ENCODE measurements around the gene GLS. TPM values are rescaled to one million over a fixed set of nuclear protein-coding genes. Genes with fewer than 3 reads are reported as not detected.

GLS gene
- total and polyA plus RNA-seq, 2 of the 13 experiments (the other 11 are each of a cell fraction or from before 2014, with no cell fraction given): 78.6 to 183 TPM

- Histone ChIP-seq H3K36me3 (replicated peaks in 1 of 2; ENCODE audit: control insufficient read depth in 1 of 2, insufficient read depth in 2 of 2, low read length in 2 of 2) (no peaks in the 10 kb centered on the region), H3K9me3 (ENCODE audit: low read length) (no peaks in the 10 kb centered on the region), H4K20me1 (ENCODE audit: insufficient read depth, low read length) (no peaks in the 10 kb centered on the region), H2AFZ (ENCODE audit: low read length) (no peak overlapping the region), H3K4me1 (ENCODE audit: insufficient read depth, low read length) (peaks cover 32% of the 10 kb centered on the region), H3K4me3 (replicated peaks in 1 of 3; ENCODE audit: insufficient read depth in 1 of 3, low read depth in 2 of 3, low read length in 3 of 3) (no peak overlapping the region), H3K27ac (ENCODE audit: extremely low read length, insufficient read depth, low read length) (no peak overlapping the region), H3K9ac (ENCODE audit: insufficient read depth, low read depth, low read length) (no peak overlapping the region), H3K27me3 (ENCODE audit: control insufficient read depth in 1 of 2, insufficient read depth in 2 of 2, low read length in 2 of 2) (no peaks in the 10 kb centered on the region), H3K4me2 (ENCODE audit: low read depth, low read length) (no peak overlapping the region), H3K79me2 (ENCODE audit: insufficient read depth, low read length) (no peaks in the 10 kb centered on the region)
- WGBS (ENCODE audit: low lambda C conversion rate): 66% methylated on average over 3 of the region's 3 CpGs
- in situ Hi-C loops (cut with HindIII; ENCODE audit: extremely low pct_ligation_motif_present, low pct_unique_long_range_greater_than_20kb) (no loop called here), intact Hi-C loops (cut with micrococcal nuclease; ENCODE audit: unreplicated experiment) (no loop called here)
- ChIA-PET CTCF (ENCODE audit: low intra/inter-chr PET ratio, low total read pairs) (no interaction called here), POLR2A (no interaction called here)
- ATAC-seq: peak; percentile 28; the same call in 2 of the 3 replicates
- FAIRE-seq: no peak
- BruUV-seq (replicated peaks): no TSS peak
- DNase-seq (ENCODE audit: low spot score): peak; percentile 21
- TF ChIP-seq ZNF644 (CRISPR knock-in tag; IDR thresholded peaks at IDR 0.05; ENCODE audit: low read depth): no peak
- peak; percentile 42; the same call in 1 of the 2 replicates for TF ChIP-seq FOSL2 (CRISPR knock-in tag; IDR thresholded peaks at IDR 0.05)
- TF ChIP-seq XBP1 (CRISPR knock-in tag; IDR thresholded peaks at IDR 0.05): no peak
Observed at GRCh38 chr2:190843890-190844699, 36.5 kb upstream of the GLS start.

DNA sequence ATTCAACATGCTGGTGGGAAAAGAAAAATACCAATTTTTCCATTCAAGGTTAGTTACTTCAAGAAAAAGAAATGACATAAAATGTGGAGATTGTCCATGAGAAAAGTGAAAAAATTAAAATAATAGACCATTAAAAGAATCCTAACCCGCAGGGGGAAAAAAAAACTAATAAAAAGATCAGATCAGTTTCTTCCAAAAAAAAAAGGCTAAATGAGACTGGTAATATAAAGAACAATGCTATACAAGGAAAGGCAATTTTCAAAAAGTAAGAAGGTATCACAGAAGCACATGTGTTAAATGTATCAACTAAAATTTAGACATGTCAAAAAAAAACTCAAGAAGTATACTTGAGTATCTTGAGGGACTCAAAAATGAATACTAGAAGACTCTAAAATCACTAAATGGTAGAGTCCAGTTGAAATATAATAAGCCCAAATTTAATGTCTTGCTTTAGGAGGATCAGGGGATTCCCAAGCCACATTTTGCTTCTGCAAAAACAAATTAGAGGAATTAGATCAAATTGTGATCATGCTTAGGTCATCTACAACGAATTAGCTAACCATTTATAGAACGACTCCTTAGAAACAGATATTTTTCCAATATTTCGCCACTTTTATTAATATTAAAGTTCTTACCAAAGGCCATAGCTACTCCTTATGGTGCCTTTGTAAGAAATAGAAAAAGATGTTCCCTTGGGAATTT lies 35.8 kb upstream of the GLS start:
- TF ChIP-seq ZNF615 (CRISPR knock-in tag; IDR thresholded peaks at IDR 0.05; ENCODE audit: borderline replicate concordance) (no peak), TCF7 (IDR thresholded peaks at IDR 0.05; ENCODE audit: low read depth) (no peak), ZNF468 (CRISPR knock-in tag; IDR thresholded peaks at IDR 0.05) (no peak), PHF21A (CRISPR knock-in tag; IDR thresholded peaks at IDR 0.05) (no peak), ZNF629 (CRISPR knock-in tag; conservative IDR thresholded peaks at IDR 0.05) (no peak), ZKSCAN8 (CRISPR knock-in tag; IDR thresholded peaks at IDR 0.05; ENCODE audit: borderline replicate concordance) (no peak), MBD4 (IDR thresholded peaks at IDR 0.05; ENCODE audit: borderline replicate concordance, low read length) (no peak), HOXA3 (CRISPR knock-in tag; IDR thresholded peaks at IDR 0.05) (no peak), IKZF1 (IDR thresholded peaks at IDR 0.05) (no peak), U2AF2 (IDR thresholded peaks at IDR 0.05; ENCODE audit: low read depth, low read length) (no peak), ZNF564 (CRISPR knock-in tag; IDR thresholded peaks at IDR 0.05) (no peak), ZNF850 (CRISPR knock-in tag; conservative IDR thresholded peaks at IDR 0.05) (no peak), NPAS2 (CRISPR knock-in tag; IDR thresholded peaks at IDR 0.05; ENCODE audit: borderline replicate concordance) (no peak), FOXP1 (IDR thresholded peaks at IDR 0.05) (no peak), FOXP1 (CRISPR knock-in tag; IDR thresholded peaks at IDR 0.05) (no peak)
- no peaks in the 10 kb centered on the region for H3K79me2 ChIP-seq (ENCODE audit: insufficient read depth, low read length)
- ChIA-PET POLR2A (no interaction called here), CTCF (ENCODE audit: low intra/inter-chr PET ratio, low total read pairs) (no interaction called here)
- H2AFZ ChIP-seq (ENCODE audit: low read length): no peak overlapping the region
- DNase-seq (ENCODE audit: low spot score): no peak
- no TSS peak for BruUV-seq (replicated peaks)
- no peaks in the 10 kb centered on the region for H3K36me3 ChIP-seq (replicated peaks in 1 of 2; ENCODE audit: control insufficient read depth in 1 of 2, insufficient read depth in 2 of 2, low read length in 2 of 2)
- intact Hi-C loops (cut with micrococcal nuclease; ENCODE audit: unreplicated experiment): no loop called here
- in situ Hi-C loops (cut with HindIII; ENCODE audit: extremely low pct_ligation_motif_present, low pct_unique_long_range_greater_than_20kb): no loop called here
- peaks cover 32% of the 10 kb centered on the region for H3K4me1 ChIP-seq (ENCODE audit: insufficient read depth, low read length)
- no peak overlapping the region for H3K4me2 ChIP-seq (ENCODE audit: low read depth, low read length)
- no peak for ATAC-seq
- H3K9me3 ChIP-seq (ENCODE audit: low read length): no peaks in the 10 kb centered on the region
- no peaks in the 10 kb centered on the region for H3K27me3 ChIP-seq (ENCODE audit: control insufficient read depth in 1 of 2, insufficient read depth in 2 of 2, low read length in 2 of 2)
- no peak overlapping the region for H3K27ac ChIP-seq (ENCODE audit: extremely low read length, insufficient read depth, low read length)
- no peak overlapping the region for H3K9ac ChIP-seq (ENCODE audit: insufficient read depth, low read depth, low read length)
- 59% methylated on average over 4 of the region's 4 CpGs for WGBS (ENCODE audit: low lambda C conversion rate)
- H3K4me3 ChIP-seq (replicated peaks in 1 of 3; ENCODE audit: insufficient read depth in 1 of 3, low read depth in 2 of 3, low read length in 3 of 3): no peak overlapping the region
- no peak for FAIRE-seq
- no peaks in the 10 kb centered on the region for H4K20me1 ChIP-seq (ENCODE audit: insufficient read depth, low read length)

Data from HepG2 (cell line).